Measurements from ENCODE around the gene ASB12. TPM values are rescaled to one million over a fixed set of nuclear protein-coding genes. Genes with fewer than 3 reads are reported as not detected.

ASB12 gene
- total RNA-seq, 3 donors from 2014 or later (not counting 1 experiment from before 2014, with no cell fraction given): 0.39 to 0.58 TPM; not detected in 1

DNA sequence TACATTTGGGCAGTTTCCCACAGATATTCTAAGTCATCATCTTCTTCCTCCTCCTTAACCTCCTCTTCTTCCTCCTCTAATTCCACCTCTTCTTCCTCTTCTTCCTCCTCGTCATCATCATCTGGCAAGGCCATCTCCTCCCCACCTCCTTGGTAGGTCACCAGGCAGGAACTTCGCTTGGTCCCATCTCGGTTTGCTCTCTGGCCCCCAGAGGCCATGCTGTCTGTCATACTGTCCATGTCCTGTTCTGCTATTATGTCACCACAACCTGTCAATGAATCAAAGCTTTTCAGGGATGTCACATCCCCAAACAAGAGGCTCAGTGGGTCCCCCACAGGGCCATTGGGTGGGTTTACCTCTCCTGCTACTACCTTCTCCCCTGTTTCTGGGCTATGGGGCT, 38.4 kb downstream of the ASB12 start:
- Histone ChIP-seq H3K4me1 (ENCODE audit: control insufficient read depth, insufficient read depth, low read length) (no peaks in the 10 kb centered on the region), H3K27me3 (ENCODE audit: control insufficient read depth, insufficient read depth, low read length) (no peaks in the 10 kb centered on the region), H3K27ac (ENCODE audit: low read length) (no peak overlapping the region), H3K4me3 (ENCODE audit: low read length) (no peak overlapping the region), H3K9me3 (ENCODE audit: control insufficient read depth, insufficient read depth, low read length) (no peaks in the 10 kb centered on the region), H3K36me3 (ENCODE audit: control insufficient read depth, insufficient read depth, low read length) (no peaks in the 10 kb centered on the region)
- intact Hi-C loops (cut with micrococcal nuclease): no loop called here
- no peak for ATAC-seq
- H3K27ac Mint-ChIP-seq: no peak overlapping the region
- no peak overlapping the region for H3K4me3 Mint-ChIP-seq
- no peaks in the 10 kb centered on the region for H3K4me1 Mint-ChIP-seq
- H3K36me3 Mint-ChIP-seq: no peaks in the 10 kb centered on the region
- WGBS (ENCODE audit: insufficient coverage): 93% methylated on average over 3 of the region's 3 CpGs
- no peak for DNase-seq
- no peaks in the 10 kb centered on the region for H3K9me3 Mint-ChIP-seq
- H3K27me3 Mint-ChIP-seq (ENCODE audit: low read depth in 2 of 2): no peaks in the 10 kb centered on the region
- TF ChIP-seq, protein P1, sequence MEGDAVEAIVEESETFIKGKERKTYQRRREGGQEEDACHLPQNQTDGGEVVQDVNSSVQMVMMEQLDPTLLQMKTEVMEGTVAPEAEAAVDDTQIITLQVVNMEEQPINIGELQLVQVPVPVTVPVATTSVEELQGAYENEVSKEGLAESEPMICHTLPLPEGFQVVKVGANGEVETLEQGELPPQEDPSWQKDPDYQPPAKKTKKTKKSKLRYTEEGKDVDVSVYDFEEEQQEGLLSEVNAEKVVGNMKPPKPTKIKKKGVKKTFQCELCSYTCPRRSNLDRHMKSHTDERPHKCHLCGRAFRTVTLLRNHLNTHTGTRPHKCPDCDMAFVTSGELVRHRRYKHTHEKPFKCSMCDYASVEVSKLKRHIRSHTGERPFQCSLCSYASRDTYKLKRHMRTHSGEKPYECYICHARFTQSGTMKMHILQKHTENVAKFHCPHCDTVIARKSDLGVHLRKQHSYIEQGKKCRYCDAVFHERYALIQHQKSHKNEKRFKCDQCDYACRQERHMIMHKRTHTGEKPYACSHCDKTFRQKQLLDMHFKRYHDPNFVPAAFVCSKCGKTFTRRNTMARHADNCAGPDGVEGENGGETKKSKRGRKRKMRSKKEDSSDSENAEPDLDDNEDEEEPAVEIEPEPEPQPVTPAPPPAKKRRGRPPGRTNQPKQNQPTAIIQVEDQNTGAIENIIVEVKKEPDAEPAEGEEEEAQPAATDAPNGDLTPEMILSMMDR (IDR thresholded peaks at IDR 0.05): no peak

DNA sequence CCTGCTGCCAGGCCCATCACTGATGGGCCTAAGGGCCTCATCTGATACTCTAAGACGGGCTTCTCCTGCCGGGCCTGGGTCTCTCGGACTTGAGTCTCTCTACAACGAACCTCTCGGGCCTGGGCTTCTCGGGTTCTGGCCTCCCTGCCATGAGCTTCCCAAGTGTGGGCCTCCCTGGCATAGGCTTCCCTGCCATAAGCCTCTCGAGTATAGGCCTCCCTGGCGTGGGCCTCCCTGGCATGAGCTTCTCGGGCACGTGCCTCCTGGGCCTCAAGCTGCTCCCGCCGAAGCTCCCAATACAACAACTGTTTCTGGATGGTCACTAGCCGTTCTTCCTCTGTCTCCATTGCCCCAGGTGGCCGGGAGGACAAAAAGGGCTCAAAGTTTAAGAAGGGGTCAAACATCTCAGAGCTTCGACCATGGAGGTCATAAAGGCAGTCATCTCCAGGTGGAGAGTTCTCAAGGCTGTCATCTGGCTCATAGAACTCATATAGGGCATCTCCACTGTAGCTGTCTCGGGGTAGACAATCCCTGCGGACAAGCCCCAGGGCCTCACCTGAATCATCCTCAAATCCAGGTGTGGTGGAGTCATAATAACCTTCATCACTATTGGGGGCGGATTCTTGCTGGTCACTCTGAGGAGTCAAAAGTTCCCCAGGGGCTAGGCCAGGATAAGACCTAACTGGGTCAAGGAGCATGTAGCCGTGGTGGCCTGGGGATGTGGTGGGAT, 39.0 kb downstream of the ASB12 start:
- no peaks in the 10 kb centered on the region for H3K36me3 Mint-ChIP-seq
- H3K4me3 Mint-ChIP-seq: no peak overlapping the region
- Histone ChIP-seq H3K9me3 (ENCODE audit: control insufficient read depth, insufficient read depth, low read length) (no peaks in the 10 kb centered on the region), H3K36me3 (ENCODE audit: control insufficient read depth, insufficient read depth, low read length) (no peaks in the 10 kb centered on the region), H3K27ac (ENCODE audit: low read length) (no peak overlapping the region), H3K4me3 (ENCODE audit: low read length) (no peak overlapping the region), H3K4me1 (ENCODE audit: control insufficient read depth, insufficient read depth, low read length) (no peaks in the 10 kb centered on the region), H3K27me3 (ENCODE audit: control insufficient read depth, insufficient read depth, low read length) (no peaks in the 10 kb centered on the region)
- intact Hi-C loops (cut with micrococcal nuclease): no loop called here
- TF ChIP-seq, protein P1 (IDR thresholded peaks at IDR 0.05): no peak
- WGBS (ENCODE audit: insufficient coverage): 98% methylated on average over 17 of the region's 19 CpGs
- no peak for DNase-seq
- H3K4me1 Mint-ChIP-seq: no peaks in the 10 kb centered on the region
- H3K27me3 Mint-ChIP-seq (ENCODE audit: low read depth in 2 of 2): no peaks in the 10 kb centered on the region
- ATAC-seq: no peak
- H3K27ac Mint-ChIP-seq: no peak overlapping the region
- H3K9me3 Mint-ChIP-seq: no peaks in the 10 kb centered on the region

DNA sequence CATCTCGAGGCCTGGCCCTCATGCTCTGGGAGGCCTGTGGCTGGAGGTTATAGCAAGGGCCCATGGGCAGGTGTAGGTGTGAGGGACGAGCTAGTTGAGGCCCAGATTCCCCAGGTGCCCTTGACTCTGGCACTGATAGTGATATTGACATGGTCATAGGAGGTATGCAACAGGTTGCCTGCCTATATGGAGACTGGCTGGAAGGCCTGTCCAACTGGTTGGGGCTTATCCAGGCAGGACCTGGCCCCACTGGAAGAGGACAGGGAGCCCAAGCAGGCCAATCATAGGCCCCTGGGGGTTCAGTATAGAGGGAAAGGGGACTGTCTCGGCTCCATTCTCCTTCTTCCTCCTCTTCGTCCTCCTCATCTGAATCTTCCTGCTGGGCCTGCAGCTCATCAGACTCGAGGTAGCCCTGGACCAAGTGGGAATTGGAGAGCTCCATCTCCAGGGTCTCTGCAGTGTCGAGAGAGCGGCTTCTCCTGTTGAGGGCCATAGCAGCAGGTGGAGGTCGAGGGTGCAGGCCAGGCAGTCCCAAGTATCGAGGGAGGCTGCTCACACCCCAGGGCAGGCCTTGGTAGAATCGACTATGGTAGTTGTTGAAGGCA, 40.2 kb downstream of the ASB12 start:
- no peak overlapping the region for H3K4me3 ChIP-seq (ENCODE audit: low read length)
- no peaks in the 10 kb centered on the region for H3K9me3 ChIP-seq (ENCODE audit: control insufficient read depth, insufficient read depth, low read length)
- ATAC-seq (no peak), DNase-seq (no peak)
- Mint-ChIP-seq H3K27me3 (ENCODE audit: low read depth in 2 of 2) (no peaks in the 10 kb centered on the region), H3K4me3 (no peak overlapping the region), H3K27ac (no peak overlapping the region), H3K9me3 (no peaks in the 10 kb centered on the region), H3K4me1 (no peaks in the 10 kb centered on the region), H3K36me3 (no peaks in the 10 kb centered on the region)
- WGBS (ENCODE audit: insufficient coverage): 87% methylated on average over 8 of the region's 10 CpGs
- H3K4me1 ChIP-seq (ENCODE audit: control insufficient read depth, insufficient read depth, low read length): no peaks in the 10 kb centered on the region
- H3K27ac ChIP-seq (ENCODE audit: low read length): no peak overlapping the region
- no peaks in the 10 kb centered on the region for H3K27me3 ChIP-seq (ENCODE audit: control insufficient read depth, insufficient read depth, low read length)
- TF ChIP-seq, protein P1 (IDR thresholded peaks at IDR 0.05): no peak
- intact Hi-C loops (cut with micrococcal nuclease): no loop called here
- no peaks in the 10 kb centered on the region for H3K36me3 ChIP-seq (ENCODE audit: control insufficient read depth, insufficient read depth, low read length)

All from natural killer cell (primary cell).